HFFc6 (cell line): ENCODE results near the gene OPCML. TPM values are rescaled to one million over a fixed set of nuclear protein-coding genes. Genes with fewer than 3 reads are reported as not detected.

Experiments used
- DNase-seq: peaks from one replicate; pipeline ENCODE4 v3.0.0-alpha.2; 2018
- H3K27ac Mint-ChIP-seq: 2 replicates; pipeline ENCODE4 v1.8.0; 2020; ENCODE audit warnings: mild to moderate bottlenecking, mixed read lengths
- H3K27me3 Mint-ChIP-seq: 2 replicates; pipeline ENCODE4 v1.8.0; 2021; ENCODE audit warnings: mild to moderate bottlenecking, moderate library complexity, mixed read lengths; ENCODE audit not compliant: insufficient read depth
- H3K36me3 Mint-ChIP-seq: 2 replicates; pipeline ENCODE4 v1.8.0; 2021; ENCODE audit warnings: low read depth, mixed read lengths
- H3K4me1 Mint-ChIP-seq: 2 replicates; pipeline ENCODE4 v1.8.0; 2020; ENCODE audit warnings: low read depth, mixed read lengths
- H3K4me3 Mint-ChIP-seq: 2 replicates; pipeline ENCODE4 v1.8.0; 2020; ENCODE audit warnings: mild to moderate bottlenecking, moderate library complexity, mixed read lengths
- H3K9me3 Mint-ChIP-seq: 2 replicates; pipeline ENCODE4 v1.8.0; 2020; ENCODE audit warnings: mild to moderate bottlenecking, mixed read lengths
- CTCF ChIP-seq: fragments of 200-600 bp; sonication (generic); IDR thresholded peaks from 2 replicates; pipeline ENCODE4 v1.5.0; 2021; ENCODE audit warnings: antibody characterized with exemption, mild to moderate bottlenecking
- total RNA-seq, 6 experiments: library from RNA; stranded (reverse); fragmentation: NEBNext Ultra II Directional; extraction: Animal tissue kit (Norgen Biotek cat#: 25700); gene quantifications; 2 replicates in 1 of 6; 3 replicates in 5 of 6; pipeline ENCODE4 v1.2.3, GENCODE V29; 2021

OPCML gene
- total RNA-seq, 6 experiments from 2014 or later: 0.11 to 1.7 (median 0.33) TPM

GRCh38 chr11:133096981-133097380 is 435.3 kb downstream of the OPCML start:
- Mint-ChIP-seq H3K36me3 (no peaks in the 10 kb centered on the region), H3K4me1 (no peaks in the 10 kb centered on the region)

DNA sequence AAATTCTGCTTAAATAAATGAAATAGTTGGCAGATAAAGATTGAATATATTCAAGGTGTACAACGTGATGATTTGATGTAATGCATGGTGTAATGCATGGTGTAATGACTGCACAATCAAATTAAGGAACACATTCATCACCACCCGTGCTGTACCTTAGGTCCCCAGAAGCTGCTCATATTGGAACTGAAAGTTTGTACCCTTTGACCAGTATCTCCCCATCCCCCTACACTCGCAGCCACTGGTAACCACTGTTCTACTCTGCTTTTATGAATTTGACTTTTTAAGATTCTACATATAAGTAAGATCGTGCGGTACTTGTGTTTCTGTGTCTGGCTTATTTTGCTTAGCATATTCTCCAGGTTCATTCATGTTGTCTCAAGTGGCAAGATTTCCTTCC is 445.8 kb downstream of the OPCML start:
- DNase-seq: no peak
- Mint-ChIP-seq H3K27me3 (peaks cover 11% of the 10 kb centered on the region), H3K36me3 (no peaks in the 10 kb centered on the region), H3K9me3 (peaks cover 6% of the 10 kb centered on the region; the same call in 1 of the 2 replicates), H3K27ac (no peak overlapping the region), H3K4me3 (no peak overlapping the region), H3K4me1 (no peaks in the 10 kb centered on the region)
- no peak for TF ChIP-seq CTCF

More at GRCh38 chr11:133096981-133097380, 435.3 kb downstream of the OPCML start:
- Mint-ChIP-seq H3K27ac (no peak overlapping the region), H3K27me3 (peaks cover 2% of the 10 kb centered on the region; the same call in 1 of the 2 replicates), H3K9me3 (peaks cover 32% of the 10 kb centered on the region), H3K4me3 (no peak overlapping the region)
- no peak for DNase-seq
- TF ChIP-seq CTCF: no peak

DNA sequence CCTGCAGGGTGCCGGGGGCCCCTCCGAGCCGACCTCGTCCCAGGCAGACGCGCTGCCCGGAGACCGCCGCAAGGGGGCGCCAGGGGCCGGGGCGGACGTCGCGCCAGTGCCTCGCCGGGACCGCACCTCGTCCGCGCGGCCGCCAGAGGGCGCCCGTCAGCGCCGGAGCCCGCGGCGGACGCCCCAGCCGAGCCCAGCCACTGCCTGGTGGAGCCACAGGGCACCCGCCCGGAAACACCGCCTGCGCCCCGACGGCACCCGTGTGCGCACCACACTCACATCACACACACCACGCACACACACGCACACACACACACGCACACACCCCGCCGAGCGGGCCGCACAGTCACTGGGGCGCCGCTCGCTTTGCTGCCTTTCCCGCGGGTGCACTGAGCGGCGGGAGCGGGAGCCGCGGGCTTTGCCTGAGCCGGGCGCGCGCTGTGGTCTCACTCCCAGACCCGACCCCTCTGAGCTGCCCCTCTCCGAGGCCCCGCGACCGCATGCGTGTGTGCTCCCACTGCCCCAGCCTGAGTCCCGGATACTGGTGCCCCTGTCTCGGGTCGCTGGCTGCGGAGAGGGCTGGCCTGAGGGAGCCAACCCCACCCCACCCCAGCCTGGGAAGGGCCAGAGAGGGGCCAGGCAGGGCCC is 449.3 kb downstream of the OPCML start:
- TF ChIP-seq CTCF: peak; percentile 82
- peak; percentile 4 for DNase-seq
- Mint-ChIP-seq H3K27me3 (peaks cover 16% of the 10 kb centered on the region), H3K27ac (no peak overlapping the region), H3K4me3 (no peak overlapping the region), H3K9me3 (no peaks in the 10 kb centered on the region), H3K4me1 (no peaks in the 10 kb centered on the region), H3K36me3 (no peaks in the 10 kb centered on the region)

GRCh38 chr11:133082453-133082781 is 449.9 kb downstream of the OPCML start:
- no peaks in the 10 kb centered on the region for H3K9me3 Mint-ChIP-seq
- no peak overlapping the region for H3K4me3 Mint-ChIP-seq
- no peaks in the 10 kb centered on the region for H3K36me3 Mint-ChIP-seq
- H3K4me1 Mint-ChIP-seq: no peaks in the 10 kb centered on the region
- TF ChIP-seq CTCF: no peak
- H3K27ac Mint-ChIP-seq: no peak overlapping the region
- no peak for DNase-seq
- peaks cover 17% of the 10 kb centered on the region for H3K27me3 Mint-ChIP-seq

DNA sequence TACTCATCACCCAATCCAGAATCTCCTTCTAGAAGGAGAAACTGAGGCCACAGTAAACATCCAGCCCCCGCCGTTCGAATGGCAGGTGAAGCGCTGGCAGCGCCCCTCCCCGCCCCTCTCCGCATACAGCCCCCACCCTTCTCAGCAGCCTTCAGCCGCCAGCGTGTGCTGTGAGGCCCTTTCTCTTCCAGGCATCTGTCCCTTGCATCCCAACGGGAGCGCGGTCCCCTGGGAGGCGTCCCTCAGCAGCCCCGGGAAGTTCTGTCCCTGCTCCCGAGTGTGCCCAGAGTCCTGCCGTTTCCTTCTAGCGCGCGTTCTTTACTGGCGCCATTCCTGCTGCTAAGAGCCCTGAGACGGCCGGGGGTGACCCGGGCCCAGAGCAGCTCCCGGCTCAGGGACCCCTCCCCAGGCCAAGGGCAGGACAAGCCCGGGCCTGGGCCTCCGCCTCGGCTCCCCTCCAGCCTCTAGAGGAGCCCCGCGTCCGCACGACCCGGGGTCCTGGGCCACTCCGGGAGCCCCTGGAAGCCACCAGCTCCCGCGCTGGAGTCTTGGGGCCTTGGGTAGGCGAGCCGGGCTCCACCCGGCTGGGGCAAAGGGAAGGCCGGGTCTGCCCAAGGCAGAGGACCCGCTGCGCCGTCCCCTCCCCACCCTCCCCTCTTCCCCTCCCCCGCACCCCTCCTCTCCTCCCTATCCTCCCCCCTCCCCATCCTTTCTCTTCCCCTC is 450.4 kb downstream of the OPCML start:
- no peak for TF ChIP-seq CTCF
- Mint-ChIP-seq H3K27ac (no peak overlapping the region), H3K4me3 (no peak overlapping the region), H3K27me3 (peaks cover 21% of the 10 kb centered on the region), H3K4me1 (no peaks in the 10 kb centered on the region), H3K36me3 (no peaks in the 10 kb centered on the region), H3K9me3 (no peaks in the 10 kb centered on the region)
- DNase-seq: no peak
